Measurements from ENCODE around the gene SYT8.
"Not testable (repeated sequence)": the region's sequence is repeated elsewhere in the genome, so short reads cannot be mapped to it uniquely, and the experiment has no call there.

DNA sequence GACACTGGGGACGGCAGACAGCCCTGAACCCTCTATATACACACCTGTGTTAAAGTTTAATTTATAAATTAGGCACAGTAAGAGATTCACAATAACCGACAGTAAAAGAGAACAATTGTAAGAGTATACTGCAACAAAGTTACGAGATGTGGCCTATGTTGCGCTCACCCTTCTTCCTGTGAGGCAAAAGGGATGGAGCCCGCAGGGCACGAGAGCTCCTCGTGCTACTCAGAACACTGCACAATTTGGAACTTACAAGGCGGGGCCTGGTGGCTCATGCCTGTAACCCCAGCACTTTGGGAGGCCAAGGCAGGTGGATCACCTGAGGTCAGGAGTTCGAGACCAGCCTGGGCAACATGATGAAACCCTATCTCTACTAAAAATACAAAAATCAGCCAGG lies 21.4 kb upstream of the SYT8 start:
- TF ChIP-seq, protein P1, sequence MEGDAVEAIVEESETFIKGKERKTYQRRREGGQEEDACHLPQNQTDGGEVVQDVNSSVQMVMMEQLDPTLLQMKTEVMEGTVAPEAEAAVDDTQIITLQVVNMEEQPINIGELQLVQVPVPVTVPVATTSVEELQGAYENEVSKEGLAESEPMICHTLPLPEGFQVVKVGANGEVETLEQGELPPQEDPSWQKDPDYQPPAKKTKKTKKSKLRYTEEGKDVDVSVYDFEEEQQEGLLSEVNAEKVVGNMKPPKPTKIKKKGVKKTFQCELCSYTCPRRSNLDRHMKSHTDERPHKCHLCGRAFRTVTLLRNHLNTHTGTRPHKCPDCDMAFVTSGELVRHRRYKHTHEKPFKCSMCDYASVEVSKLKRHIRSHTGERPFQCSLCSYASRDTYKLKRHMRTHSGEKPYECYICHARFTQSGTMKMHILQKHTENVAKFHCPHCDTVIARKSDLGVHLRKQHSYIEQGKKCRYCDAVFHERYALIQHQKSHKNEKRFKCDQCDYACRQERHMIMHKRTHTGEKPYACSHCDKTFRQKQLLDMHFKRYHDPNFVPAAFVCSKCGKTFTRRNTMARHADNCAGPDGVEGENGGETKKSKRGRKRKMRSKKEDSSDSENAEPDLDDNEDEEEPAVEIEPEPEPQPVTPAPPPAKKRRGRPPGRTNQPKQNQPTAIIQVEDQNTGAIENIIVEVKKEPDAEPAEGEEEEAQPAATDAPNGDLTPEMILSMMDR (IDR thresholded peaks at IDR 0.05), result not testable (repeated sequence)
- not testable (repeated sequence) for TF ChIP-seq EZH2phosphoT487, EZH2 (IDR thresholded peaks at IDR 0.05)

Data from neural progenitor cell (in vitro differentiated cells).